Measurements from ENCODE around the gene SYNRG. TPM values are rescaled to one million over a fixed set of nuclear protein-coding genes. Genes with fewer than 3 reads are reported as not detected.

The SYNRG gene
- total and polyA plus RNA-seq, 8 donors, result 7.4 to 26.0 (median 17.0) TPM

GRCh38 chr17:37541880-37542660, 67.1 kb downstream of the SYNRG start:
- WGBS, 2 donors, result 81 to 93% methylated on average over 9 of the region's 9 CpGs
- no peaks in the 10 kb centered on the region for H3K27me3 ChIP-seq
- FAIRE-seq, result no peak

GRCh38 chr17:37538981-37539659, 70.1 kb downstream of the SYNRG start:
- peaks cover 4 to 80% (median 36%) of the 10 kb centered on the region in 3 donors for H3K36me3 ChIP-seq
- no peak overlapping the region for H3K27ac ChIP-seq
- H3K4me3 ChIP-seq, result no peak overlapping the region
- FAIRE-seq, result no peak
- H3K27me3 ChIP-seq, result no peaks in the 10 kb centered on the region
- DNase-seq, result no peak
- no peak for TF ChIP-seq CTCF (IDR thresholded peaks at IDR 0.05)
- WGBS, 2 donors, result 93 to 95% methylated on average over 8 of the region's 8 CpGs
- ATAC-seq, result no peak
- no peaks in the 10 kb centered on the region for H3K9me3 ChIP-seq
- no peaks in the 10 kb centered on the region for H3K4me1 ChIP-seq
- intact Hi-C loops (cut with DNase I), result no loop called here

More at GRCh38 chr17:37541880-37542660, 67.1 kb downstream of the SYNRG start:
- TF ChIP-seq CTCF (IDR thresholded peaks at IDR 0.05), result no peak
- Histone ChIP-seq H3K36me3 (peaks cover 4 to 55% (median 34%) of the 10 kb centered on the region in 3 donors), H3K4me3 (no peak overlapping the region), H3K9me3 (no peaks in the 10 kb centered on the region), H3K4me1 (no peaks in the 10 kb centered on the region), H3K27ac (no peak overlapping the region)
- intact Hi-C loops (cut with DNase I), result no loop called here
- DNase-seq, result no peak
- ATAC-seq, result no peak

DNA sequence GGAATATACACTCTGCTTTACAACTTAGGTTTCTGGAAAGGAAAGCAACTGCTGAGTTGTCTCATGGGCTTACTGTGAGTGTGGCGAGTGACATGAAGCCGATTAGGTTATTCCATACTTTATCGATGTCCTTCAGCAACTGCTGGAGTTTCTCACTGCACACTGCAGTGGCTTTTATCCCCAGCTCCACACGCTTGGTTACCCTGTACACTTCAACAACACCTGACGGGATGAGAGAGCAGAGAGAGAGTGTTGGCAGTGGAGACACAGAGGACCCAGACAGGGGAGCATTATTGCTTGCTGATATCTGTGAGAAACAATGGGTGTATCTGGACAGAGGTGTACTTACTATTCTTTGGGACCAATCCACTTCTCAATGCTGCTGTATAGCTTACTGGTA, 73.3 kb downstream of the SYNRG start:
- Histone ChIP-seq H3K27ac (no peak overlapping the region), H3K36me3 (peaks cover 0 to 68% (median 21%) of the 10 kb centered on the region in 3 donors), H3K4me3 (no peak overlapping the region), H3K27me3 (no peaks in the 10 kb centered on the region), H3K4me1 (no peaks in the 10 kb centered on the region), H3K9me3 (no peaks in the 10 kb centered on the region)
- no peak for DNase-seq
- ATAC-seq, result no peak
- no peak for TF ChIP-seq CTCF (IDR thresholded peaks at IDR 0.05)
- no peak for FAIRE-seq
- intact Hi-C loops (cut with DNase I), result no loop called here
- WGBS, 2 donors, result 84 to 92% methylated on average over 5 of the region's 5 CpGs

DNA sequence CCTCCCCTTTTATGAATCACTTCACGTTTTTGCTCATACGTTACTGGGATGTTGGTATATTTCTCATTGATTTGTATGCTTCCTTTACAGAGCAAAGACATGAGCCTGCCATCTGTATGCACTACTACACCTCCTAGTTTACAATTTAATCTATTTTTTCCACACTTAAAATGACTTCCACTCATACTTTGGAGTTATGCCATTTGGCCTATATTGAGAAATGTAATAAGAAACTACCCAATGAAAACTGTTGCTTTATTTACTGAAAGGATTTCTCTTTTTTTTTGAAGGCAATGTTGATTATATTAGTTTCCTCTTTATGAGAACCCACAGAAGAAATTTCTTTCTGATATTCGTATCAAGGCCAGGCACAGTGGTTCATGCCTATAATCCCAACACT, 76.5 kb downstream of the SYNRG start:
- Histone ChIP-seq H3K4me1 (no peaks in the 10 kb centered on the region), H3K36me3 (peaks cover 0 to 42% (median 8%) of the 10 kb centered on the region in 3 donors), H3K27ac (no peak overlapping the region), H3K4me3 (no peak overlapping the region), H3K27me3 (no peaks in the 10 kb centered on the region), H3K9me3 (no peaks in the 10 kb centered on the region)
- TF ChIP-seq CTCF (IDR thresholded peaks at IDR 0.05), result no peak
- WGBS, 2 donors, result 86 to 91% methylated on average over 3 of the region's 3 CpGs
- FAIRE-seq, result no peak
- ATAC-seq, result no peak
- DNase-seq, result no peak
- intact Hi-C loops (cut with DNase I), result no loop called here

DNA sequence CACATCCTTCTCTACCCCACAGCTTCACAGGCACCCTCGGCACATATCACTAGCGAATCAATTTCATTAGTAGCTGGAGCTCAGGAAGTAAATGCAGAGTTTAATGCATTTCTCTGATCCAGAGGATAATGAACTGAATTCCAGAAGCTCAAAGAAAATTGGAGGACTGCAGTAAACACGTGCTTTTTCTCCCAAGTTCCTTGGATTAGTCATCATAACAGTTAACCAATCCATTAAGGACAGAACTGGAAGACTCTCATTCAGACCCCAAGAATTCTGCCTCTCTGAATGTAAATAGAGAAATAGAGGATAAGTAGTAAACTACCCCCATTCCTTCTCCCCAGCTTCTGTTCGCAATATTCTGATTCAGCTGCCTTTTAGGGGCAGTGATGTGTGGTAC, 78.8 kb downstream of the SYNRG start:
- no peak for FAIRE-seq
- Histone ChIP-seq H3K4me1 (no peaks in the 10 kb centered on the region), H3K4me3 (no peak overlapping the region), H3K36me3 (peaks cover 0 to 20% (median 0%) of the 10 kb centered on the region in 3 donors), H3K27me3 (no peaks in the 10 kb centered on the region), H3K27ac (no peak overlapping the region), H3K9me3 (no peaks in the 10 kb centered on the region)
- intact Hi-C loops (cut with DNase I), result no loop called here
- no peak for DNase-seq
- no peak for ATAC-seq
- 89 to 94% methylated on average over 4 of the region's 4 CpGs for WGBS, 2 donors
- no peak for TF ChIP-seq CTCF (IDR thresholded peaks at IDR 0.05)
